ENCODE results near the gene S1PR2.
A peak's percentile ranks its signal among the peaks of the same experiment; 100 is the strongest.
"Not testable (repeated sequence)": the region's sequence is repeated elsewhere in the genome, so short reads cannot be mapped to it uniquely, and the experiment has no call there.

S1PR2 gene

GRCh38 chr19:10254244-10254643 is 23.1 kb upstream of the S1PR2 start:
- H3K4me3 ChIP-seq (ENCODE audit: low read depth, low read length), result no peak overlapping the region
- DNase-seq (ENCODE audit: low read depth), result no peak
- TF ChIP-seq CTCF (IDR thresholded peaks at IDR 0.05; ENCODE audit: low read depth, low read length, missing control alignments), result no peak

GRCh38 chr19:10252707-10253106 is 21.6 kb upstream of the S1PR2 start:
- no peak for DNase-seq (ENCODE audit: low read depth)
- TF ChIP-seq CTCF (IDR thresholded peaks at IDR 0.05; ENCODE audit: low read depth, low read length, missing control alignments), result no peak

GRCh38 chr19:10251792-10252694 is 20.9 kb upstream of the S1PR2 start, which contains the start of gene MRPL4:
MRPL4 (plus strand) TSS chr19:10252214; CDS start chr19:10252254, 40 bp downstream.
- peak; percentile 4 for TF ChIP-seq CTCF (IDR thresholded peaks at IDR 0.05; ENCODE audit: low read depth, low read length, missing control alignments)
- DNase-seq (ENCODE audit: low read depth), result peak; percentile 98
- peak within 1 kb of the TSS; percentile 77 for H3K4me3 ChIP-seq (ENCODE audit: low read depth, low read length)

More at GRCh38 chr19:10252707-10253106, 21.6 kb upstream of the S1PR2 start:
- H3K4me3 ChIP-seq (ENCODE audit: low read depth, low read length), result peak overlapping the region; percentile 77

- TF ChIP-seq CTCF (IDR thresholded peaks at IDR 0.05; ENCODE audit: low read depth, low read length, missing control alignments), result no peak
- H3K4me3 ChIP-seq (ENCODE audit: low read depth, low read length), result no peak overlapping the region
- DNase-seq (ENCODE audit: low read depth), result no peak
Measured at GRCh38 chr19:10246511-10246910, 15.4 kb upstream of the S1PR2 start.

- no peak overlapping the region for H3K4me3 ChIP-seq (ENCODE audit: low read depth, low read length)
- no peak for TF ChIP-seq CTCF (IDR thresholded peaks at IDR 0.05; ENCODE audit: low read depth, low read length, missing control alignments)
- peak; percentile 73 for DNase-seq (ENCODE audit: low read depth)
Measured at GRCh38 chr19:10245189-10245939, 14.2 kb upstream of the S1PR2 start.

GRCh38 chr19:10243606-10244005 is 12.5 kb upstream of the S1PR2 start:
- no peak for TF ChIP-seq CTCF (IDR thresholded peaks at IDR 0.05; ENCODE audit: low read depth, low read length, missing control alignments)
- no peak for DNase-seq (ENCODE audit: low read depth)
- no peak overlapping the region for H3K4me3 ChIP-seq (ENCODE audit: low read depth, low read length)

GRCh38 chr19:10241826-10242449 is 10.8 kb upstream of the S1PR2 start:
- not testable (repeated sequence) for H3K4me3 ChIP-seq (ENCODE audit: low read depth, low read length); DNase-seq (ENCODE audit: low read depth)

Data from GM12864 (cell line).